Astrocyte of the cerebellum (primary cell): ENCODE measurements around the gene SLC9C1.
A peak's percentile ranks its signal among the peaks of the same experiment; 100 is the strongest.

Experiments
- DNase-seq: peaks from one replicate; pipeline ENCODE4 v3.0.0-alpha.2; 2011; ENCODE audit warnings: low read depth
- H3K4me3 ChIP-seq: 2 replicates; pipeline ENCODE4 v1.5.1; 2011; ENCODE audit warnings: mild to moderate bottlenecking, low read depth, low read length, moderate library complexity
- in situ Hi-C: cut with HindIII; loops from 2 replicates; pipeline ENCODE4 v1.10.0; 2017; ENCODE audit warnings: low sequenced_read_pairs
- TF ChIP-seq, protein P1 (sequence below): IDR thresholded peaks from 2 replicates; pipeline ENCODE4 v1.5.1; 2012; ENCODE audit warnings: low read length, low read depth, moderate library complexity, mild to moderate bottlenecking; ENCODE audit errors: missing control alignments

The SLC9C1 gene

DNA sequence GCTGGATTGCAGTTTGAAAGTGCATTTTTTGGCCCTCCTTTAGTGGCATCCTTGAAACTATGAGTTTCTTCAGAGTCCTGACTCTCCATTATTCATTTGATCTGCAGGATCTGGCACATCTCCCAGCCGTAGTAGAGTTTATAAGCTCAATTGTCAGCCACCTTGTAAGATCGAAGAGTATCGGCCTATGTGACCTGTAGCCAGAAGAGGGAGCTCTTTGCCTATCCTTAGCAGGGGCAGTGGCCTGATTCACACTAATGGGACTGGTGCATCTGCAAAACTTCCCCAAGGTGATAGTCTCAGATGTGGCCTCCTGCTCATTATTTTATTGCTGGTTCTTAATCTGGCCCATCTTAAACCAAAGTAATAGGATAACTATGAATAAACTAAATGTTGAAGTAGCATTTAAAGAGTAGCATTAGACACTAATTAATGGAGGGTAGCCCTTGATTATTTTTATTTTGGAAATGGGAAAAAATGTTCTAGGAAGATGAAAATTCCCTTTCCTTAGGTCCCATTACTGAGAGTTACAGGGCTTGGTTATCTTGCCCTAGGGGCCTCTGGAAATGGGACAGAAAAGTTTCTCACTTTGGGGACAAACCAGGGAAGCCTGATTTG, 182.1 kb downstream of the SLC9C1 start:
- TF ChIP-seq, protein P1, sequence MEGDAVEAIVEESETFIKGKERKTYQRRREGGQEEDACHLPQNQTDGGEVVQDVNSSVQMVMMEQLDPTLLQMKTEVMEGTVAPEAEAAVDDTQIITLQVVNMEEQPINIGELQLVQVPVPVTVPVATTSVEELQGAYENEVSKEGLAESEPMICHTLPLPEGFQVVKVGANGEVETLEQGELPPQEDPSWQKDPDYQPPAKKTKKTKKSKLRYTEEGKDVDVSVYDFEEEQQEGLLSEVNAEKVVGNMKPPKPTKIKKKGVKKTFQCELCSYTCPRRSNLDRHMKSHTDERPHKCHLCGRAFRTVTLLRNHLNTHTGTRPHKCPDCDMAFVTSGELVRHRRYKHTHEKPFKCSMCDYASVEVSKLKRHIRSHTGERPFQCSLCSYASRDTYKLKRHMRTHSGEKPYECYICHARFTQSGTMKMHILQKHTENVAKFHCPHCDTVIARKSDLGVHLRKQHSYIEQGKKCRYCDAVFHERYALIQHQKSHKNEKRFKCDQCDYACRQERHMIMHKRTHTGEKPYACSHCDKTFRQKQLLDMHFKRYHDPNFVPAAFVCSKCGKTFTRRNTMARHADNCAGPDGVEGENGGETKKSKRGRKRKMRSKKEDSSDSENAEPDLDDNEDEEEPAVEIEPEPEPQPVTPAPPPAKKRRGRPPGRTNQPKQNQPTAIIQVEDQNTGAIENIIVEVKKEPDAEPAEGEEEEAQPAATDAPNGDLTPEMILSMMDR = peak; percentile 88
- no peak overlapping the region for H3K4me3 ChIP-seq
- peak; percentile 45 for DNase-seq
- in situ Hi-C loops = loop anchor here (25.0 kb wide), 1 partner anchor 425 kb away; no protein-coding TSS in a partner anchor

DNA sequence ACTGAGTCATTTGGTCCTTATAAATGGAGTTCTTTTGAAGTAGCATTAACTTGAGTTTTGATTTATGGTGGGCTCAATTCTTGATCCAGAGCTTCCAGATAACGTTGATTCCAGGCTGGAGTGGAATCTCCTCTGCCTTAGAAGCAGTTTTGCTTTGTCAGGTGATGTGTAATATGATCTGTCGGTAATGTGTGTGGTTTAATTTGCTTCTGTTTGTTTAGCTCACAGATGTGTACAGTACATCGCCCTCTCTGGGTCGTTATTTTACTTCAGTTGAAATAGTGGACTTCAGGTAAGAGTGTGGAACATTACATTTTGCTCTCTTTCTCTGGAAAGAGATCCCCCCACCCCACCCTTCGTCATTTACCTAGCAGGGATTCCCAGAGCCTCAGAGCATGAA, 184.7 kb downstream of the SLC9C1 start:
- DNase-seq = no peak
- H3K4me3 ChIP-seq = no peak overlapping the region
- TF ChIP-seq, protein P1 = no peak
- in situ Hi-C loops = loop anchor here (25.0 kb wide), 1 partner anchor 428 kb away; no protein-coding TSS in a partner anchor

DNA sequence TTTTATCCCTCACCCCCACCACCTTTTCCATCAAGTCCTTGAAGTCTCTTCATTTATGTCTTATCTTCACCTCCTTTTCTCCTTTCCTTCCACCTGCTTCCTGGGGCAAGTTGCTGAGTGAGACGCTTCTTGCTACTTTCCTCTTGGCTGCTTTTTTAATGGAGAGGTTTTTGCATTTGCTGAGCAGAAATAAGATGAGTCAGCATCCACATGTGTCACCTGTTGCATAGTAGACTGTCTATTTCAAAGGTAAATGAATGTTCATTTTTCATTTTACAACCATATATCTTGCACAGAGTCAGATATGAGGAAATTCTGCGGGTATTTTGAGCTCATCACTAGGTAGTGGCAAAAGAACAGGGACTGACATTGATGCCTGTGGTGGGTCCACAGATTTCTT, 189.2 kb downstream of the SLC9C1 start:
- in situ Hi-C loops = loop anchor here (25.0 kb wide), 1 partner anchor 433 kb away; no protein-coding TSS in a partner anchor
- DNase-seq = no peak
- no peak overlapping the region for H3K4me3 ChIP-seq
- TF ChIP-seq, protein P1 = no peak

DNA sequence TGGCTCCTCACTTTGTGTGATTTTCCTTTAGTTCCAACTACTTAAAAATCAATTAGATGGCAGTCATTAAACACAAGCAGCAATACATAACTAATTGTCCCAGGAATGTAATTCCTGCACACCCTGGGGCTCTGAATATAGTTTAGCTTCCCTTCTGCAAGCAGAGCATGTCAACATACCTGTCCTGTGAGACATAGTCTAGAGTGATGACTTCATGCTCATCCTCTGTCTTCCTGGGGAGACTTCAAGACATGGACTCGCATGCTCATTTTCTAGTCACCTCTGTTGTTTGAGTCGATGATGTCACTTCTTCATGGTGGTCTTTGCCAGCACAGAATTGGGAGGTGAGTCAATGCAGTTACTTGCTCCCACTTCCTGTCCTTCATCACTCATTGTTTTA, 192.1 kb downstream of the SLC9C1 start:
- H3K4me3 ChIP-seq = no peak overlapping the region
- in situ Hi-C loops = loop anchor here (25.0 kb wide), 1 partner anchor 435 kb away; no protein-coding TSS in a partner anchor
- TF ChIP-seq, protein P1 = no peak
- DNase-seq = peak; percentile 28

DNA sequence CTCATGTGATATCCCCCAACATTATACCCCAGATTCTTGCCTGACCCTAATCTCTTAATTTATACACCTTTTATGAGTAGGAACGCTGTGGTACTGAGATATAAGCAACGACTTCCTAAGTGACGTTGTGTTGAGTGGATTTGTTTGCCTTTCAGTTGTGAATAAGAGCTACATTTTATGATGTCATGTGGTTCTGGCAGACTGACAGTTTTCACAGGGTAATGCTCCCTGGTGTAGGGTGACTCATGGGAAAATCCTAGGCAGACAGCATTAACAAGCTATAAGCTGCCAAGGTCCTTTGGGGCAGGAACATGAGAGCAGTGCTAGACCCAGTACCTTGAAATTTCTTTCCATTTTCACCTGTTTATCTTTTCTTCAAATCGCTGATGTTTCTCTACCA, 196.6 kb downstream of the SLC9C1 start:
- DNase-seq = peak; percentile 100
- H3K4me3 ChIP-seq = no peak overlapping the region
- in situ Hi-C loops = no loop called here
- TF ChIP-seq, protein P1 = no peak

DNA sequence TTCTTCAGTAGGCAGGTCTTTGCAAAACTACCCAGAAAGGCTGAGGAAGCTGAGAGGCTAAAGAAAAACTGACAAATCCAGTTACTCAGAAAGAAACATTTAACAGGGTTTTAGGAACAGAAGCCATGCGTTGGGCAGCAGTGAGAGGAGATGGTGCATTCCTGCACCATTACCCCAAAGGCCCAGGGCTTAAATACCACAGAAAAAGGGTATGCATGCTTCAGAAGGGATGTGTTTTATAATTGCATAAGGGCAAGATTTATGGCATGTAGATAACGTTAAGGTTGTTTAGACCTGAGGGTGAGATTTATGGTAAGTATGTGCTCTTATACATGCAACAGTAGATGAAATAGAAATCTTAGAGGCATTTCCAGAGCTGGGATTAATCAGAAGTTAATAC, 197.8 kb downstream of the SLC9C1 start:
- no peak for DNase-seq
- no peak overlapping the region for H3K4me3 ChIP-seq
- in situ Hi-C loops = no loop called here
- TF ChIP-seq, protein P1 = no peak
